GM21786 (cell line): Measurements from ENCODE around the gene NPFFR1.
"Not testable (repeated sequence)": the region's sequence is repeated elsewhere in the genome, so short reads cannot be mapped to it uniquely, and the experiment has no call there.

Experiments used
- ATAC-seq: cut with Tn5 transposase; IDR thresholded peaks from one replicate; pipeline ENCODE4 v1.9.1; 2021; ENCODE audit not compliant: unreplicated experiment

The NPFFR1 gene

DNA sequence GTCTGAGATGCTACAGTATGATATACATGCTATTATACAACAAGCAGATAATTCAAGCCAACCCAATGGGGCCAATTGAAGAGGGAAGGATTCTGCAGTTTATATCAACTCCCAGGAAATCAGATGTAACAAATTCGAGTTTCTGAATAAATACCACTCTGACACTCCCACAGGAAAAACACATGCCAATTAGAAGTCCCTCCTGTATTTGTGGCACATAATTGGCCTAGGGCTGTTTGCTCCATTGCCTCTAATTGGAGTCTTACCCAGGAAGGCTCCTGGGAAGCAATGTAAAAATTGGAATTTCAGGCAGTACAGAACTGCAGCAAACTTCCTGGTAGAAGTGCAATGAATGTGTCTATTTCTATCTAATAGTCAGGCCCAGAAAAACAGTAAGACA lies 55.3 kb downstream of the NPFFR1 start:
- no peak for ATAC-seq

DNA sequence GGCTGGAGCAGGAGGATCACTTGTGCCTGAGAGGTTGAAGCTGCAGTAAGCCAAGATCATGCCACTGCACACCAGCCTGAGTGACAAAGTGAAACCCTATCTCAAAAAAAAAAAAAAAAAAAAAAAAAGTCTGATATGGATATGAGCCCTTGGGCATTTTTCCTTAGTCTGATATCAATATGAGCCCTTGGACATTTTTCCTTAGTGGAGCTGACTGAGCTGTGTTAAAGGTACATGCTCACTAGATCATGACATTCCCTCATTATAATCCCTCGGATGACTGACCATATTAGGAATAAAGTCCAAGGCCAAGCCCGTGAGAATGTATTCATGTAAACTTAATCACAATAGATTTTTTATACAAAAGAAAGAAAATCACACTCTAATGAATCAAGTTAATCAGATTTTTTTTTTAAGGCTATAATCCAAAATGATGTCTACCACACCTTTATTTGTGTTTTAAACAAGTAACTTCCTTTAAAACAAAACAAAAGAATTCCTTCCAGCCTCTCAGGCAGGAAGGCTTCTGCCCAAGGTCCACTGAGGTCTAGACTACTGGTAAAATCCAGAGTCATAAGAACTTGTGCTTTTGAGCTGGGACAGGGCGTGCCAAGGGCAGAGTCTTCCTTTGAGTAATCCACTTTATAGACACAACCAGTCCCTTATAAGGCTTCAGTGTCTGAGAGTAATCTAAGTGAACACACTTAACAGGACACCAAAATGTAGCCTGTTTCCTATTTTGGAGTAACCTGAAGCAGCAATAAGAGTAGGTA lies 56.1 kb downstream of the NPFFR1 start:
- ATAC-seq: no peak

DNA sequence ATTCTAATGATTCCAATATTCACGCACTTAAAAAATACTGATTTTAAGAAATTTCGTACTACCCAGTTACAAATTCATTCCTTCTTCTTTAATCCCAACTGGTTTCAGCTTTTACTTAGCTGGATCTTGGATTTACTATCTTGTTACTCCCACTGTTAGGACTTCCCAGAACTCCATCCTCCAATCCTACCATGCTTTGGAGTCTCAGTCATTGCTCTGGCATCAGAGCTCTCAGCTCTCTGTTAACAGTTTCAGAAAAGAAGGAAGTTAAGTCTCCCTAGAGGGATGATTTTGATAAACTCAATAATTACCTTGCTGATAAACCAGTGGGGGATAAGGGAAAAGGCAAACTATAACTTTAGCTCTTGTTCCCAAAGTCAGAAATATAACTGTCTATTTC lies 60.1 kb downstream of the NPFFR1 start:
- ATAC-seq: no peak

DNA sequence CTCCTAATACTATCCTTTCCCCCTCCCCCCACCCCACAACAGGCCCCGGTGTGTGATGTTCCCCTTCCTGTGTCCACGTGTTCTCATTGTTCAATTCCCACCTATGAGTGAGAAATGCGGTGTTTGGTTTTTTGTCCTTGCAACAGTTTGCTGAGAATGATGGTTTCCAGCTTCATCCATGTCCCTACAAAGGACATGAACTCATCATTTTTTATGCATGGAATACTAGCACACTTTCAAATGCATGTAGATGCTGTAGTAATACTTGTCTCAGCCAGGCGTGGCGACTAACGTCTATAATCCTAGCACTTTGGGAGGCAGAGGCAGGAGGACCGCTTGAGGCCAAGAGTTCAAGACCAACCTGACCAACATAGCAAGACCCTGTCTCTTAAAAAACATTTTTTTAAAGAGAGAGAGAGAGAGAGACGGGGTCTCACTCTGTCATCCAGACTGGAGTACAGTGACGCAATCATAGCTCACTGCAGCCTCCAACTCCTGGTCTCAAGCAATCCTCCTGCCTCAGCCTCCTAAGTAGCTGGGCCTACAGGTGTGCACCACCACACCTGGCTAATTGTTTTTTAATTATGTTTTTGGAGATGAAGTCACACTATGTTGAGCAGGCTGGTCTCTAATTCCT lies 60.9 kb downstream of the NPFFR1 start:
- not testable (repeated sequence) for ATAC-seq

DNA sequence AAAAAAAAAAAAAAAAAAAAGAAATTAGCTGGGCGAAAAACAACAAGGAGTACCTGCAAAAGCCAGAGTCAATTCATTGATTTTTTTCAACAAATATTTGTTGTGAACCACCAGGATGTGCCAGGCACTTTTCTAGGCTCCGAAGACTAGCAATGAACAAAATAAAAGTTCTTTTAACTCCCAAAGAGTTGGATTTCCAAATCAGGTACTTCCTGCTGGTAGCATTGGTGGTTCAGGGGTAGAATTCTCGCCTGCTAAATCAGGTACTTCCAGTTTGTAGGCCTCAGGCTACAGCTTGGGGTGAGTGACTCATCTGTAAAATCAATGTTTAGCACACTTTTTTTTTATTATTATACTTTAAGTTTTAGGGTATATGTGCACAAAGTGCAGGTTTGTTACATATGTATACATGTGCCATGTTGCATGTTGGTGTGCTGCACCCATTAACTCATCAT lies 61.4 kb downstream of the NPFFR1 start:
- ATAC-seq: no peak

DNA sequence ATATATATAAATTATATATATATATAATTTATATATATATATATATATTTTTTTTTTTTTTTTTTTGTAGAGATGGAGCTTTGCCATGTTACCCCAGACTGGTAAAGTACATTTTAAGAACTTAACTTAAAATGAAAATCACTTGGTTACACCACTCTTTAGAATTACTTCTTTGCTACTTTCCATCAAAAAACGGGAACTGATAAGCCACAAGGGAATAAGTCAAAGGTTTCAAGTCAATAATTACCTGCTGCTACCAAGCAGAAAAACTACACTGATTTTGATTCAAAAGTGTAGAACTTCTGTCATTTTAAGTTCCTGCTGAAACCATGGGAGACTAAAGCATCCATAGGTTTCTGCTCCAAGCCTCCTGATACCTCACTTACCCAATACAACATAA lies 62.8 kb downstream of the NPFFR1 start:
- ATAC-seq: no peak

DNA sequence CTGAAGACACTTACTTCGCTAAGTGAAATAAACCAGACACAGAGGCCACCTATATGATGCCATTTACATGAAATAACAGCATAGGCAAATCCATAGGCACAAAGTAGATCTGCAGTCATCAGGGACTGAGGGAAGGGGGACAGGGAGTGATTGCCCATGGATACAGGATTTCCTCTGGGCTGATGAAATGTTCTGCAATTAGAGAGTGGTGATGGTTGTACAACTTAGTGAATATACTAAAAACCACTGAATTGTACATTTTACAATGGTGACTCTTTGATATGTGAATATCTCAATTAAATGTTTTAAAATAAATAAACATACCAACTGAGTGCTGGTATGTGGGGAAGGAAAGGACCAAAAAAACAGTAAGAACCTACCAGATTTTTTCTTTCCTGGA lies 70.9 kb downstream of the NPFFR1 start:
- ATAC-seq: no peak

DNA sequence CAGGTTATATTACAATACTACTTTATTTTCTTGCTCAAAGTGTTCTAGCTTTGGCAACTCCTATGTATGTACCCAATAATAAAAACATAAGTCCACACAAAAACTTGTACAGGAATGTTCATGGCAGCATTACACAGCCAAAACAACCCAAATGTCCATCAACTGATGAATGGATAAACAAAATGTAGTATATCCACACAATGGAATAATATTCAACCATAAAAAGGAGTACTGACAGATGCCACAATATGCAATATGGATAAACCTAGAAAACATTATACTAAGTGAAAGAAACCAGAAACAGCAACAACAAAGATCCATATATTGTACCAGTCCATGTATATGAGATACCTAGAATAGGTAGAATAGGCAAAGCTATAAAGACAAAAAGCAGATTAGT lies 71.5 kb downstream of the NPFFR1 start:
- no peak for ATAC-seq

DNA sequence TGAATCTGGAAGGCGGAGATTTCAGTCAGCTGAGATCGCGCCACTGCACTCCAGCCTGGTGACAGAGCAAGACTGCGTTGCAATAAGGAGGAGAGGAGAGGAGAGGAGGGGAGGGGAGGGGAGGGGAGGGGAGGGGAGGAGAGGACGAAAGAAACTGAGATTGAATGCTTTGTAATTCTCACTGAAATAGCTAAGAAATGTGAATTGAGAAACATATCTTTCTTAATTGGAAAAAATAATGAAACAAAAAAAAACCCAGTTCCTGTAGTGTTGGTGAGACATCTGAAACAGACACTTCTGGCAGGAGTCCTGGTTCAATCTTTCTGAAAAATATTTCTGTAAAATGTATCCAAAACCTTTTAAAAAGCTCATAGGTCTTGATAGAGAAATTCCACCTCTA lies 77.0 kb downstream of the NPFFR1 start:
- ATAC-seq: no peak

DNA sequence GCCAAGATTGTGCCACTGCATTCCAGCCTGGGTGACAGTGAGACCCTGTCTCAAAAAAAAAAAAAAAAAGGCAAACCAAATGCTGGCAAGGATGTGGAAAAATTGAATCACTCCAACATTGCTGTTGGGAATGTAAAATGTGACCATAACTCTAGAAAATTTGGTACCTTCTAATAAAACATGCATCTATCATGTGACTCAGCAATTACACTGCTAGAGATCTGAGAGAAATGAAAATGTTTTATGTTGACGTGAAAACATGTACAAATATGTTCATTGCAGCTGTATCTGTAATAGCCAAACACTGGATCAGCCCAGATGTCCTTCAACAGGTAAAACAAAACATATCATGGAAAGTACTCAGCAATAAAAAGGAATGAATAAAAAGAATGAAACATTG lies 82.7 kb downstream of the NPFFR1 start:
- ATAC-seq: no peak

DNA sequence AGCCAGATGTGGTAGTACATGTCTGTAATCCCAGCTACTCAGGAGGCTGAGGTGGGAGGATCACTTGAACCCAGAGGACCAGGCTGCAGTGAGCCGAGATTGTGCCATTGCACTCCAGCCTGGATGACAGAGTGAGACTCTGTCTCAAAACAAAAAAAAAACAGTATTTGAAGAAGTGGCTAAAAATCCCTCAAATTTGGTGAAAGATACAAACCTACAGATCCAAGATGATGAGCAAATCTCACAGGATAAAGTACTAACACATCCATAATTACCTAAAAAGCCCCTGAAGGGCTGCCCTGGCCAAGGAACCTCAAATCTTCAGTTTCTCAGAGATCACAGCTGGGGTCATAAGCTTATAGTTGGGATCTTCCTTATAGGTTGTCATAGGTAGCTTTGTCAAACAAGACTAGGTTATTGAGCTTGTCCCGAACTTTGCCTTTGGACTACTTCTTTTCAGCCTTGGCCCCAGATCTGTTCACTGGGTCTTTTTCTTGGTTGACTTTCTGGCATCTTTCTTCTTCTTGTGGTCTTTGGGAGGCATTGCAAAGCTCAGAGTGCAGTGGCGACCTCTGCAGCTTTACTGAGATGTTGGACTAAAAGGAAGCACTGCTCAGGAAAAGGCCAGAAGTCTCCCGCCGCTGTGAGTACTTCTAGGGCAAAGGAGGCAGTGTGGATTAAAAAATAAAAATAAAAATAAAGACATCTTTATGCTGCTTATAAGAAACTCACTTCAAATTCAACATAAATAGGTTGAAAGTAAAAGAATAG lies 84.9 kb downstream of the NPFFR1 start:
- ATAC-seq: no peak
